ENCODE data around the gene MTA2.
"Not testable (repeated sequence)": the region's sequence is repeated elsewhere in the genome, so short reads cannot be mapped to it uniquely, and the experiment has no call there.

Gene MTA2

DNA sequence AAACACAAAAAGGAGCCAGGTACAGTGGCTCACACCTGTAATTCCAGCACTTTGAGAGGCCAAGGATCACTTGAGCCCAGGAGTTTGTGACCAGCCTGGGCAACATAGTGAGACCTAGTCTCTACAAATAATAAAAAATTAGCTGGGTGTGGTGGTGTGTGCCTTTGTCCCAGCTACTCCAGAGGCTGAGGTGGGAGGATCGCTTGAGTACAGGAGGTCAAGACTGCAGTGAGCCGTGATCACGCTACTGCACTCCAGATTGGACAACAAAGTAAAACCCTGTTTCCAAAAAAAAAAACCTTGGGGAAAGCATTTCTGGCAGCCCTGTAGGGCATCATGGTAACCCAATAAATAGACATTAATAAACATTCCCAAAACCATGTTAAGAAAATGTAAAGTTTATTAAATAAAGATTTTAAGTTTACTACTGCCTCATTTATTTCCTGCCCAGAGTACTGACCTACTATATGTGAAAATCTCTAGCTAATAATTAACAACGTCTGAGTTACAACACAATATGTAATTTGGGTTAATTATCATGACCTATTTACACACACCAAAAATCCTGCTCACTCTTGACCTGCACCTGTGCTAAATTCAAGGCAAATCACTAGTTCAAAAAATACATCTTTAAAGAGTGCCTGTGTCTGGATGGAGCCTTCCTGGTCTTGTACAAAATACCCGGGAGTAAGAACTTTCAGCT is 36.4 kb downstream of the MTA2 start:
- DNase-seq = no peak

DNA sequence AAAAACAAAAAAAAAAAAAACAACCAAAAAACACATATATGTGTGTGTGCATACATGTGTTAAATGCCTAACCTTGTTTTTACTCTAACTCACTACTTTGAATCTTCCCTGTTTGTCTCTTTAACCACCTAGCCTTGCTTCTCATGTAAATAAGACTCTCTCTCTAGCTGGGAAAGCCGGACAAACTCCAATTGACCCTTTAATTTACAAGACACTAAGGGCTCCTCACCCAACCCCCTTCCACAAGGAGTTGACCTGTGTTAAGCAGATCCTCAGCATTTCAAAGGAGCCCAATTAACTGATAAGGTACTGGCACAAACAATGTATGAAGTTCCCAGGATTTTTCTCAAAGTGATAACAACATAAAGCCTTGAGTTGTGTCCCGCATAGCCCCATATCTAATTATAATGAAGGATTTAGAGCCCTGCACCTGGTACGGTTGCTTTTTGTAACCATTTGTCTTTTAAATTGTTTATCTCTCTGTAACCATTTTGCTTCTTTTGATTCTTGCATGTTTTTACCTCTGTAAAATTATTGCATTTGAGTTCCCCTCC is 39.9 kb downstream of the MTA2 start:
- DNase-seq = not testable (repeated sequence)

DNA sequence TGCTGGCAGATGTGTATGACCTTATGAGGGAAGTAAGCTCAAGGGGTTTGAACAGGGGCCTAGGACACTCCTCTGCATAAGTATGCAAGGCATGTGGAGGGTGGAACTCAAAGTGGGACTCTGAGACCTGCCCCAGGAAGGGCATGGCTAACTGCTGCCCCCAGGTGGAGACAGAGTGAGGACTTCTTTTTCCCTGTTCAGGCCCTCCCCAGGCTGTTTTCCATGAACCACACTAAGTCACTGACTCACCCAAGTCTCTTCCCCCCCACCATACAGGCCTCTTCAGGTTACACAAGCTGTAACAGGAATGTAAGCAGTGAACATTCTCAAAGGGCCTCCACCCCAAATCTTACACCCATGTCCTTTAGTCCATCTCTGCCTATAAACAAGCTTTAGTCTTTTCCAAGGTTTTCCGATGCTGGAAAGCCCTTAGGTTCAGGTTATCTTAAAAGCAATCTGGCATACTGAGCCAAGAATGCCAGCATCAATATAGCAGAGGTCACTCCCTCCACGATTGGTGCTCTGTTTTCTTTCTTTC is 41.0 kb downstream of the MTA2 start:
- DNase-seq = no peak

DNA sequence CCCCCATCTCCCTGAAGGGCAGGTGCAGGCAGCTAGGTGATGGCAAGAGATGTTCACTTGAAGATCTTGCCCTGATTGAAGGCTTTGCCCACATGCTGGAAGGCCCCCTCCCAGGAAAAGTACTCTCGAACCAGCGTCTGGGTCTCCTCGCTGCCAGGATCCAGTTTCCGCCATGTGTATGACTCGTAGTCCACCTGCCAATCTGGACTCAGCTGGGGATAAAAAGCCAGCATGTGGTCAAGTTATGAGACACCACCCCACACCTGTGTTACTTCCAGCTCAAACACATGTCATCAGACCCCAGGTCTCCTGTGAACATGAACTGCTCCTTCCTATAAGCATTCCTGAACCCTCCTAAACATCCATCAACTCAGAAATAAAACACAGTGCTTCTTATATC is 42.0 kb downstream of the MTA2 start:
- DNase-seq = not testable (repeated sequence)

DNA sequence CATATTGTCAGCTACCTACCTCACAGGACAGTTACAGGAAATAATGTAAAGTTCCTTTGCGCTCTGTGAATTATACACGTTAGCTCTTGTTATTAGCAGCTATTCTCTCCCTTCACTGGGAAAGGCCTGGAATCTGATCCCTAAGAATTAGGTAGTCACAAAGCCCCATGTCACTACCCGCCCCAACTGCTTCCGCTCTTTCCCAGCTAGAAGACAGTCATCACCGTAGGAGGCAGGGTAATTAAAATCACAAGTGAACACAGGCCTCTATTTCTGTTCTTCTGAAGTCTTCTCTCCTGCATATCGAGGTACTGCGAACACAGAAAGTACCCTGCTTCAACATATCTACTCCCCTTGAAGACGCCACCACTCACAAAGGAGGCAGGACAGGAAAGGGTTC is 42.5 kb downstream of the MTA2 start:
- DNase-seq = no peak

DNA sequence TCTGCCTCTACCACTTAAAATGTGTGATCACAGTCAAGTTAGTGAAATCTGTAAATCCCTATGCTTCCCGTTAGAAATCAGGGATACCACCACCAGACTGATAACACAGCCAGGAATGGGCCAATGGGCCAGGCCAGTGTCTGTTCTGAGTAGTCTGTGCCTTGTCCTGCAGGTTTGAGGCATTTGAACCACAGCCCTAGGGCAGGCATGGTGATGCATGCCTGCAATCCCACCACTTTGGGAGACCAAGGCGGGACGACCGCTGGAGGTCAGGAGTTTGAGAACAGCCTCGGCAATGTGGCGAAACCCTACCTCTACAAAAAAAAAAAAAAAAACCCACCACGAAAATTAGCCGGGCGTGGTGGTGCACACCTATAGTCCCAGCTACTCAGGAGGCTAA is 43.0 kb downstream of the MTA2 start:
- no peak for DNase-seq

DNA sequence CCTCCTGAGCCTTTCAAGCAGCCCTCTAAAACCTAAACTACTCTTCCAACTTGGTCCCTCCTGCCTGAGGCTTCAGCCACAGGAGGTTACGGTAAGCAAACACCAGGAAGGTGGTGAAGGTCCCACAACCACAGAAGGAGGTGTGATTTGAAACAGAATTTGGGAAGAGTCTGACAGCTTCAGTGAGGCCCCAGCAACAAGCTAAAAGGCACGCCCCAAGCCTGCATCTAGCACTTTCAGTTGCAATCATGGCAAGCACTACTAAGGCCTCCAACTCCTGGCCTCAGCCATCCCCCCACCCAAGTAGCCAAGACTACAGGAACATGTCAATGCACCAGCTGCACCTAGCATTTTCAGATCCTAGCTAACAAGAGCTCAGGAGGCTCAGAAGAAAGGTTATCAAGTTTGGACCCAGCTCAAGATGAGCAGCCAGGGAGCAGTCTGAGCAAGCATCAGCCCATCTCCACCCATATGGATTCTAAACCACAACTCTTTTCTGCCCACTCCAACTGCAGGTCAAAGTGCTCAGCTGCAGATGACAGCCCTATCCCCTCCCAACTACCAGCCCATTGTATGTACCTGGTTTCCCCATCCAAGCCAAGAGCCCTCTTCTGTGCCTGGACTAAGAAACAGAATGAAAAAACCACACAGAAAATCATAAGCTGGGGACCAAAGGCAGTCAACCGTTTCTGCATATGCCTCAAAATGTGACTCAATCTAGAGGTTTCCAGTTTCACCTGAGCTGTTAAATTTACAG is 44.6 kb downstream of the MTA2 start:
- DNase-seq = no peak

DNA sequence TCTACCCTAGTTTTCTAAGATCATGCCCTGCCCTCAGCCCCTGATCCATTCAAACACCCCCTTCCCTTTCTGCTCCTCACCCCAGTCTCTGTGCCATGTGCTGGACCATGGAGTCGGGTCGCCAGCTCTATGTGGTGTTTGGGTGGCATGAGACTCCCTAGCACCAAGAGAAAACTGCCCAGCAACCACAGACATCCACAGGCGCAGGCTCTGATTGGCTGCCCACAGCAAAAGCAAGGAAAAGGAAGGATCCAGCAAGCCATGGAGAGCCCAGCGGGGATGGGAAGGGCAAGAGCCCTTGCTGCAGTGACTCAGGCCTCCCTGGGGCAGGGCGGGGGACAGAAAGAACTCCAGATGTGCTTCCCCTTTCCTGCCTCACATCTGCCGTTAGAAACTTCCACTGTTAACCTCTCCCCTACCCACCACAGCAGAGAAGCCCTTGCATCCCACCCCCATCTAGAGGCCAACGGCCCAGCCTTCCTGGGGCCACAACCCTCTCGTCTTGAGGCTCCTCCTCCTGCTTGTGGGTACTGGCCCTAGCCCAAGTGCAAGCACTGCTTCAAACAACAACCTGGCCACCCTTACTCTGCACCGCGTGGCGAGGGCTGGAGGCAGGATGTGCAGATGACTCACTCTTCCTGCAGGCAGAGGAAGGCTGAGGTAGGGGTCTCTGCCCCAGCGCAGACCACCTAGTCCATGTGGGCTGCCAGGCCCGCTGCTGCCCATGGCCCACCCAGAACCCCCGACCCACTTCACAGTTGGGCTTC is 45.4 kb downstream of the MTA2 start:
- no peak for DNase-seq

DNA sequence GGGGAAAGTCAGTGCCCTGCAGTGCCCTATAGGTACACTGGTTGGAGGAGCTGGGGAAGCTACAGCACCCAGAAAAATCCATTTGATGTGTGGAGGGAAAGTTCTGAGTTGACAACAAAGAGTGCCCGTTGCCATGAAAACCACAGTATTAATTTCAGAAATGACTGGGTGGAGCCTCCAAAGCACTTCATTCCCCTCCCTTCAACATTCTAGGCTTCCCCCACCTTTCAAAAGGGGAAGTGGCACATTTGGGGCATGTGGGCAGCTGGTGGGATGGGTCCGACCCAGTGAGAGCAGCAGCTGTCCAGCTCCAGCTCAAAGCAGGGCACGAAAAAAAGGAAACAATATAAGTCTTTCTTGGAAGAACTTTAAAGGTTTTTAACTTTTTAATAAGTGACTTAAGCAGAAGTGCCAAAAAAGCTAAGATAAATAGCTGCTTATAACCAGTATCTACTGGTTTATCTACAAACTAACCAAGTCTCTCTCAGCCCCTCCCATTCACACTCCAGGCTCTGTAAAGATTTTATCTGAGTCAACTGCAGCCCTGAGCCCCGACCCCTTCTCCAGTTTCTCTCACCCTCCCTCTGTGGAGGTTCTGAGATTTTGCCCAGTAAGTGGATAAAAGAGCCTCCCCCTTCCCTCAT is 46.1 kb downstream of the MTA2 start:
- no peak for DNase-seq

DNA sequence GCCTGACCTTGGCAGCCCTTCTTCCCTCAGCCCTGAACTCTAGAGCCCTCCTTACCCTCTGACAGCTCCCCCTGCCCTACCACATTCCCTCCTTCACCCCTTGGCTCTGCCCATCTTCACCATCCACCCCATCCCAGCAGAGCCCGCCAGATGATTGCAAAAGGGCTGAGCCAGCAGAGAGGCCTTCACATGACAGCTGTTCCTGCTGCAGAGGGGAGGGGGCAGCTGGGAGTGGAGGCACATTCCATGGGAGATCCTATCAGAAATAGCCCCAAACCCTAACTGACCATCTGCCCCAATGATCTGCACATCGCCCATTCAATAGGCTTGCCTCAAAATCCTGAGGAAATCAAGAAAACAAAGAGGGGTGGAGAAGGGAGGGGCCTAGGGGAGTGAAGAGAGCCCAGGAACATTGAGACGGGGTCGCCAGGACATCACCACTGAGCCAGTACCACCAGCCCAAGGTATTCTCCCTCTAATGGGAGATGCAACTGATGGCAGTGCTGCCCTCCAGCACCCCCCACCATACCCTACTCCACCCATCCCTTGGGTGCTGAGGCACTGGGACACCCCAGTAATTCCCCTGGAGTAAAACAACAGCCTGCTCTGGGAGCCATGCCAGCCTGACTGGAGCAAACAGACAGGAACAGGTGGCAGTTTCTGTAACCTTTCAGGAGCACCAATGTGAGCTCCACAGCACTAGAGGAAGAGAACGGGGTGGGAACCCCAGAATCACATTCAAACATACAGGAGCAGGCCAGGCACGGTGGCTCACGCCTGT is 47.1 kb downstream of the MTA2 start:
- DNase-seq = no peak

DNA sequence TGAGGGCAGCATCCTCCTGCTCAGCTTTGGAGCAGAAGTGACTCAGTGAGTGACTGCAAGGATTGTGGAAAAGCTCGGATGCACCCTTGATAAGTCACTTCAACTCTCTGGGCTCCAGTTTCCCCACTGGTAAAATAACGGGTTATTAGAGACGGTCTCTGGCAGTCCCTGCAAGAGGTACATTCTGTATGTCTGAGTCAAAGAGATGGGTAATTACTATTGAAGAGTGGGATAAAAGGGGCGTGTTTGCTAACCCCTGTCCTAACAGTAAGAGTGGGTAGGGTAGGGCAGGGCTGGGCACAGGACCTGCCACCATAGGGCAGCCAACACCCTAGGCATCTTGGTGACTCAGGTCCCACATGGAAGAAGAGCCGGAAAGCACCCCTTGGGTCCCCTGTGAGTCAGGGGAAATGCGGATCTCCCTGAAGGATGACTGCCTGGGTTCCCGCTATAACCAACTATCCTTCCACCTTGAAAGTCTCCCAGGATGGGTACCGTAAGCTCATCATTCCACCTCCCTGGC is 47.8 kb downstream of the MTA2 start:
- DNase-seq = no peak

DNA sequence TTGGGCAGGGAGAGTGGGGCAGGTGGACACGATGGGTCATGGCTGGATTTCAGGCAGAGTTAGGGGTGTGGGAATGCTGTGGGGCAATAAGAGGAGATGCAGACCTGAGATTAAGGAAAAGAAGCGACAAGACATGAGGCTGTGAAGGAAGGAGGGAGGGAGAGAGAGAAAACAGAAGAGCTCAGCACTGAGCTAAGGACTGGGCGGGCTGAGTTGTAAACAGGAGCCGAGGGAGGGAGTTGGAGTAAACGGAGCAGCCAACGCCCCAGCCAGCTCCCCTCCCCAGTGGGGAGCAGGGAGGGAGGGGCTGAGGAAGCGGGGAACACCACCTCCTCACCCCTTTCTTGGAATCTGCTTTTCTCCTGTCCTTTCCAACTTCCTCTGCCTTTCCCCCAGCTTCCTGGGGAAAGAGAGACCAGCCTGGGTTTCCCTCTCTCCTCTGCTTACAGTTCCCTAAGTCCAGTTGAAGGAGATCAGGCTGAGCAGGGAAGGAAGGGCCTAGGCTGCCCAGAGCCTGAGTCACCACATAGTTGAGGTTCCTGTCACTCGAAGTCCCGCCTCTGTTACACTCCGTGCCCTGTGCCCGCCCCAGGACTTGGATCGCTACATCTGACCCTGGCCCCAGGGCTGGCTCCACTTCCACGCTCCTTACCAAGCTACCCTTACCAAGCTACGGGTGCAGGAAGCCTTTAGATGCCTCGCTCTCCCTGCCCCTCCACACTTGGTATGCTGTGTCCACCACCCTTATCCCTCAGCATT is 48.4 kb downstream of the MTA2 start:
- no peak for DNase-seq

DNA sequence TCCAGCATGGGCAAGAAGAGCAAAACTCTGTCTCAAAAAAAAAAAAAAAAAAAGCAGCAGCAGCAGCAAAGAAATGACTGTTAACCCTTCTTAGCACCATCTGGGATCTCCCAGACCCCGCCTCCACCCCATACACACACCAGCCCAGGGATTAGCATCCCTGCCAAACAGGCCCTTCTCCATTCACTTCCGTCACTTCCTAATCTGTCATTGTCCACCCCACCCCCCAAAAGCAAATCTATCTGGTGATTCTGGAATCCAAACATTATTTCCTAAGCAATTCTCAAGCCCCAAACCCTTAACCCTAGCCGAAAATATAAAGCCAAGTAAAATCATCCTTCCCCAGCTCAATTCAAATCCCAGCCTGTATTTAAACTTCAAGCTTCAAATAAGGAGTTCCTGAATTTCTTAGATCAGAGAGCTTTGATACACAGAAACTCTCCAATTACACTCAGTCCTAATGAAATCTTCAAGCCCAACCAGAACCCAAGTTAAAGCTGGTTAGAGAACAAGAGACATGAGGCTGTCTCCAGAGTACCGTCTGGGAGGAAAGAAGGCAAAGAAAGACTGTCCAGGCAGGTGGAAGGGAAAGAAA is 49.1 kb downstream of the MTA2 start:
- no peak for DNase-seq

DNA sequence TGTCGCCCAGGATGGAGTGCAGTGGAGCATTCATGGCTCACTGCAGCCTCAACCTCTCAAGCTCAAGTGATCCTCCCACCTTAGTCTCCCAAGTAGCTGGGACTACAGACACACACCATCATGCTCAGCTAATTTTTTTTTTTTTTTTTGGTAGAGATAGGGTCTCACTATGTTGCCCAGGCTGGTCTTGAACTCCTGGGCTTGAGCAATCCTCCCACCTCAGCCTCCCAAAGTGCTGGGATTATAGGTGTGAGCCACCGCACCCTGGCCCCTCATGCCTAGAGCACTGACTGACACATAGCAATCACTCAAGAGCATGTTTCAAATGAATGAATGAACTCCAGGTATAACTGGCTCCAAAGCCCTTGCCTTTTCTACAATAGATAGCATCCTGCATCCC is 51.2 kb downstream of the MTA2 start:
- DNase-seq = not testable (repeated sequence)

DNA sequence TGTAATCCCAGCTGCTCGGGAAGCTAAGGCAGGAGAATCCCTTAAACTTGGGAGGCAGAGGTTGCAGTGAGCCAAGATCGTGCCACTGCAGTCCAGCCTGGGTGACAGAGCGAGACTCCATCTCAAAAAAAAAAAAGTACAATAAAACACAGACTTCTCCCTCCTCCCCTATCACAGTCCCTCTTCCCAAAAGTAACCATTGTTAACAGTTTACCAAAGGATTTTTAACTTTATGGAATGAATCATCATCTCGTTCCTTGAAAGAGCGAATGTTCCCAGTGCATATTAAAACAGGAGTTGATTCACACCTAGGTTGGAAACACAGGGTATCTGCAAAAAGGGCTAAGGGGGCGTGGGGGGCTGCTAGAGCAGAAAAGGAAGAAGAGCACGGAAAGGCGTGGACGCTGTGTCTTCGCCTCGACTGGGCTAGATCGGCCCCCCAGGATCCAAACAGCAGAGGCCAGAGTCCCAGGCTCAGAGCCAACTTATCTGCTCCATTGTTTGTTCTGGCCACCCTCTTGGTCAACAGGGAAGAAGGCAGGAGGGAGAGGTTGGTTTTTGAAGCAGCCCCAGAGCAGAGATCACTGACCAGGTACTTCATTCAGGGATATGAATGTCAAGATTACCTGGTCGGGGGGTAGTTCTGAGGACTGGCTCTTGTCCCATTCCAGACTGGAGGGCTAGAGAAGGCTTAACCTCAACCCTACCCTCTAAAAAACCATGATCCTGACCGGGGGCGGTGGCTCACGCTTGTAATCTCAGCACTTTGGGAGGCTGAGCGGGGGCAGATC is 52.9 kb downstream of the MTA2 start:
- no peak for DNase-seq

DNA sequence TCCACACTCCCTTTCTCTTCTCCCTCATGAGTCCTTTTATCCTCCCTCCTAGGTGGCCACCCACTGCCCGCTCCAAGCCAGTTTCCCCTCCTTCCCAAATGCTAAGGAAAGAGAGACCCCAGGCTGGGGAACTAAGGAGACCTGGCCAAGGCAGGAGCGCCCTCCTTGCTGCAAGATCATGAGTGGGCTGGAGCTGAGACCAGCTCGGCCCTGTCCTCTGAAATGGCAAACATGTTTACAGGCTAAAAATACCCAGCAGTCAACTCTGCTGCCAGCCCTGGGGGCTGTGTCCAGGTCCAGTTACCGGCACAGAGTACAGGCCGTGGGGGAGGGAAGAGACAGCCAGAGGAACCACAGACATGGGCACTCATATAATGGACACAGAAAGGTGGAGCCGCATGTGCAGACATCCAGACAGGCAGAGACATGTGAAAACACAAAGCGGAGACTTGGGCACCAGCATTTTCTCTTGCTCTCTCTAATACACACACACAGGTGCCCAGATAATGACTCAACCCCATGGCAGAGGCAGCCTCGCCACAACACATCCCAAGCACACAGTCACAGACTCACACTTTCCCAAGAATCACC is 53.9 kb downstream of the MTA2 start:
- no peak for DNase-seq

DNA sequence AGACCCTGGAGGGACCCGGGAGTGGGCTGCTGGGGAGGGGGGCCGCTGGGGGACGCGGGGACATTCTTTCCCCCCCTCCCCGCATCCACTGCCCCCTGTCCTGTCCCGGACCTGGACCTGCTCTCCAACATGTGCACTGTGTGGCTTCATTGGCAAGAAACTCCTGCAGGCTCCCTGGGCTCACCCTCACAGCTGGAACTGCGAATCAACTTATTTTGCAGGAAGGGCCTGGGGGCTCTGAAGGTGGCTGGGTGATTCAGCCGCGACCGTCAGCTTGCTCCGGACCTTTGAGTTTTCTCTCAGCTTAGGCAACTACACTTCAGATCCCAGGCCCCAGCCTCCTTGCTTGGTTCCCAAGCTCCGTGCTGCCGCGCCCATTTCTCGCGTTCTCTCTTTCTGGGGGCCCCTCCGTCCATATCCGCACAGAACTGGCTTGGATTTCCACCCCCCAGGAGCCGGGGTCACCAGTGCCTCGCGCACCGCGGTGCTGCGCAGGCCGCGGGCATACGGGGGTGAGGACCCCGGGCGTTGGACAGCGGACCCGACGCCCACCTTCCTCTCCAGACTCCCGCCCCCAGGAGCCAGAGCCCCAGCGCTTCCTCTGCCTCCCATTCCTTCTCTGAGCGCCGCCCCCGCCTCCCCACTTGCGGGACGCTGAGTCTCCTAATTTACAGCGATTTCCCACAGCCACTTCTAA is 54.6 kb downstream of the MTA2 start:
- no peak for DNase-seq

DNA sequence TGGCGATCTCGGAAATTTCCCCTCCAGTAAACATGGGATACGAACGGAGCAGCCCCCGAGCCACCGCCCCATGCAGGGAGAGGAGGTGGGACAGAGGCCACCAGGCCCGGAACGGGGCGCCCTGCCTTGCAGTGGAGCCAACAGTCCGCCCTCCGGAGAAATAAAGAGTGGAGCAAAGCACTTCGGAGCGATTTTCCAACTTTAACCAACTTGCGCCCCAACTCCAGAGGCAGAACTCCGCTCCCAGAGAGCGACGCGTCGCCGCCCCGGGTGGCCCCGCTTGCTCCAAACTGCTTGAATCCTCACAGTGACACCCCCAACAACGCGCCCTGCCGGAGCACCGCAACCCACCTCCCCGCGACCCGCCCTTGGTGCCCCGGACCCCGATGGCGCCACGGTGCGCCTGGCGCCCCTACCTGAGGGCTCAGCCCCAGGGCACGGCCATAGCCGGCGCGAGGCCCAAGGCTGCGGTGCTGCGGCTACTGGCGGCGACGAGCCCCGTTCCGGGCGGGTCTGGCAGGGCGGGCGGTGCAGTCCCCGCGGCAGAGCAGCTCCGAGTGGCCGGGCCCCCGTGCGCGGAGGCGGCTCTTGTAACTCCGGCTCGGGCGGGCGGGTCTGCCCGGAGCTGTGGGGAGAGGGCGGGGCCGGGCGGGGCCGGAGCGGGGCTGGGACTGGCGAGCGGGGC is 55.3 kb downstream of the MTA2 start, which contains the start of gene AHNAK:
TSS of gene AHNAK (minus strand) at position 563 of the 685 bp plus-strand sequence. CDS start 10,708 bp downstream, outside the sequence.
- DNase-seq = peak; percentile 24

Data from NCI-H748 treated with DMSO at 0.1 percent for 48 hours (cell line).